Measurements from ENCODE around the gene LPP. TPM values are rescaled to one million over a fixed set of nuclear protein-coding genes. Genes with fewer than 3 reads are reported as not detected.

LPP gene
- total and polyA plus RNA-seq, 2 of the 4 experiments (the other 2 are of a cell fraction): 16.0 to 130 TPM

DNA sequence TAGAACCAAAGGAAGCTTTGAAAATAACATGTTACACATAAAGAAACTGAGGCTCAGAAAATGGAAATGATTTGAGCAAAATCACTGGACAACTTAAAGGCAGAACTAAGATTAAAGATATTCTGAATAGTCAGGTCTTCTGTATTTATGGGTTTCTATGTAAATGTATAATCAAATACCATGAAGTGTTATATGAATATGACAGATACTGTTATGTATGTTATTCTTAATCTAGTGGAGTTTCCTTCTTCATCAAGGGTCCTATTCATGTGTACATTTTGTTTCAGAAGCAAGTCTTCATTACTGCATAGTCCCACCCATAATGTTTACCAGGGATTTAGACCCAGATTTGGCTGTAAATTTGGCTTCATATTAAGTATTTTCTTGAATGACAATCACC is 547.0 kb downstream of the LPP start:
- H3K23ac ChIP-seq (ENCODE audit: low read depth, low read length): no peak overlapping the region
- no peak overlapping the region for H3K4ac ChIP-seq (ENCODE audit: low read depth, low read length)
- no peaks in the 10 kb centered on the region for H3K9me3 ChIP-seq (ENCODE audit: control insufficient read depth, insufficient read depth, low read length)
- H3K56ac ChIP-seq (ENCODE audit: extremely low read depth, insufficient read depth, low read length): no peak overlapping the region
- H2BK5ac ChIP-seq (ENCODE audit: low read depth, low read length, poor library complexity, severe bottlenecking): no peak overlapping the region
- peaks cover 31 to 75% of the 10 kb centered on the region in 2 experiments for H3K79me1 ChIP-seq (ENCODE audit: low read depth in 1 of 2, low read length in 2 of 2)
- H4K5ac ChIP-seq (ENCODE audit: low read depth, low read length): no peak overlapping the region
- no peak for ATAC-seq (ENCODE audit: low read depth)
- no peak overlapping the region for H3K4me2 ChIP-seq (ENCODE audit: low read depth, low read length)
- H4K8ac ChIP-seq (ENCODE audit: low read depth in 2 of 2, low read length in 2 of 2): no peak overlapping the region
- no peak overlapping the region for H3K27ac ChIP-seq (ENCODE audit: insufficient read depth, low read length)
- peaks cover 7% of the 10 kb centered on the region for H3K9me1 ChIP-seq (ENCODE audit: insufficient read depth, low read length)
- no peak overlapping the region for H2AK5ac ChIP-seq (ENCODE audit: low read depth, low read length)
- H3K4me1 ChIP-seq (ENCODE audit: control insufficient read depth, insufficient read depth, low read length): peaks cover 3% of the 10 kb centered on the region; the same call in 1 of the 2 replicates
- H2AFZ ChIP-seq (replicated peaks; ENCODE audit: low read length, poor library complexity): no peak overlapping the region
- no peak overlapping the region for H3K4me3 ChIP-seq (ENCODE audit: insufficient read depth, low read depth, low read length)
- H3K9ac ChIP-seq (ENCODE audit: low read depth, low read length): no peak overlapping the region
- ChIA-PET CTCF (no interaction called here), POLR2A (ENCODE audit: unreplicated experiment) (no interaction called here)
- in situ Hi-C loops (cut with MboI; ENCODE audit: low sequenced_read_pairs): no loop called here
- BruUV-seq (replicated peaks): no TSS peak
- dilution Hi-C loops (cut with HindIII; ENCODE audit: low sequenced_read_pairs, unreplicated experiment): no loop called here
- no peak overlapping the region for H4K91ac ChIP-seq (ENCODE audit: insufficient read depth, low read depth, low read length)
- 0 out of 2 replicates have a peak, but pooled peaks cover 2% of the 10 kb centered on the region for H3K36me3 ChIP-seq (ENCODE audit: control insufficient read depth, insufficient read depth, low read length)
- TF ChIP-seq BHLHE40 (IDR thresholded peaks at IDR 0.05; ENCODE audit: low read depth, low read length) (no peak), CEBPB (IDR thresholded peaks at IDR 0.05; ENCODE audit: low read depth, low read length) (no peak), RAD21 (IDR thresholded peaks at IDR 0.05; ENCODE audit: low read length) (no peak), FOS (IDR thresholded peaks at IDR 0.05; ENCODE audit: low read depth, low read length) (no peak), RCOR1 (IDR thresholded peaks at IDR 0.05; ENCODE audit: insufficient replicate concordance, low read length) (no peak)
- TF ChIP-seq, protein P1, sequence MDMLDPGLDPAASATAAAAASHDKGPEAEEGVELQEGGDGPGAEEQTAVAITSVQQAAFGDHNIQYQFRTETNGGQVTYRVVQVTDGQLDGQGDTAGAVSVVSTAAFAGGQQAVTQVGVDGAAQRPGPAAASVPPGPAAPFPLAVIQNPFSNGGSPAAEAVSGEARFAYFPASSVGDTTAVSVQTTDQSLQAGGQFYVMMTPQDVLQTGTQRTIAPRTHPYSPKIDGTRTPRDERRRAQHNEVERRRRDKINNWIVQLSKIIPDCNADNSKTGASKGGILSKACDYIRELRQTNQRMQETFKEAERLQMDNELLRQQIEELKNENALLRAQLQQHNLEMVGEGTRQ (IDR thresholded peaks at IDR 0.05; ENCODE audit: low read depth, low read length): no peak
- H4K20me1 ChIP-seq (ENCODE audit: insufficient read depth, low read length): peaks cover 20% of the 10 kb centered on the region
- H3K18ac ChIP-seq (ENCODE audit: low read depth, low read length): no peak overlapping the region
- H2AK9ac ChIP-seq (replicated peaks; ENCODE audit: low read depth, low read length, poor library complexity): no peak overlapping the region
- no peak for DNase-seq
- no peak overlapping the region for H2BK120ac ChIP-seq (ENCODE audit: low read depth, low read length)
- no peak overlapping the region for H3K14ac ChIP-seq (replicated peaks; ENCODE audit: low read depth, low read length)
- no peak overlapping the region for H2BK20ac ChIP-seq (ENCODE audit: low read depth, low read length)
- H3K27me3 ChIP-seq (ENCODE audit: control insufficient read depth, insufficient read depth, low read length): no peaks in the 10 kb centered on the region
- intact Hi-C loops (cut with micrococcal nuclease): no loop called here
- no peak overlapping the region for H2BK15ac ChIP-seq (ENCODE audit: low read depth, low read length)
